Cardiac septum (tissue), 1 donor: ENCODE measurements around the gene TPCN1. TPM values are rescaled to one million over a fixed set of nuclear protein-coding genes. Genes with fewer than 3 reads are reported as not detected.

Experiments
- DNase-seq: peaks from one replicate; pipeline ENCODE4 v3.0.0-alpha.2; 2020; ENCODE audit warnings: low spot score
- intact Hi-C: fragments of 100-400 bp; cut with DNase I; formaldehyde crosslinking; loops from one replicate; pipeline ENCODE4 v1.14.0; 2022
- total RNA-seq: library from RNA; stranded (reverse); fragmentation: NEBNext Ultra II Directional; extraction: Animal tissue kit (Norgen Biotek cat#: 25700); gene quantifications from one replicate; pipeline ENCODE4 v1.2.1, GENCODE V29; 2021
- donor health status: DM: no; HTN: no; CAD: no.

TPCN1 gene
- total RNA-seq, 1 donor from 2014 or later: 77.1 TPM

DNA sequence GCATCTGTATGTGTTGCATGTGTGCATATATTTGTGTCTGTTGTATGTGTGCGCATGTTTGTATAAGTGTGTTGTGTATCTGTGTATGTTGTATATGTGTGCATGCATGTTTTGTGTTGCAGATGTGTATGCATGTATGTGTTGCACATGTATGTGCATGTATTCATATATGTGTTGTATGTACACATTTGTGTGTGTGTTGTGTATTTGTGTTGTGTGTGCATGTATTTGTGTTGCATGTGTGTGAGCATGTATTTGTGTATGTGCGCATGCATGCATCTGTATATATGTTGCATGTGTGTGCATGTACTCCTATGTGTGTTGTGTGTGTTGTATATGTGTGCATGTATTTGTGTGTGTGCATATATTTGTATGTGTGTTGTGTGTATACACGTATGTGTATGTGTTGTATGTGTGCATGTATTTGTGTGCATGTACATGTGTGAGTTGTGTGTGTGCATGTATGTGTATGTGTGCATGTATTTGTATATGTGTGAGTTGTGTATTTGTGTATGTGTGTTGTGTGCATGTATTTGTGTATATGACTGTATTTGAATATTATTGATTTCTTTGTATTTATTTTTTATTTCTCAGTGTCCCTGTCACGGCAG, 96.9 kb downstream of the TPCN1 start:
- intact Hi-C loops: loop anchor here (10.0 kb wide), 1 partner anchor 597 kb away; no protein-coding TSS in a partner anchor

DNA sequence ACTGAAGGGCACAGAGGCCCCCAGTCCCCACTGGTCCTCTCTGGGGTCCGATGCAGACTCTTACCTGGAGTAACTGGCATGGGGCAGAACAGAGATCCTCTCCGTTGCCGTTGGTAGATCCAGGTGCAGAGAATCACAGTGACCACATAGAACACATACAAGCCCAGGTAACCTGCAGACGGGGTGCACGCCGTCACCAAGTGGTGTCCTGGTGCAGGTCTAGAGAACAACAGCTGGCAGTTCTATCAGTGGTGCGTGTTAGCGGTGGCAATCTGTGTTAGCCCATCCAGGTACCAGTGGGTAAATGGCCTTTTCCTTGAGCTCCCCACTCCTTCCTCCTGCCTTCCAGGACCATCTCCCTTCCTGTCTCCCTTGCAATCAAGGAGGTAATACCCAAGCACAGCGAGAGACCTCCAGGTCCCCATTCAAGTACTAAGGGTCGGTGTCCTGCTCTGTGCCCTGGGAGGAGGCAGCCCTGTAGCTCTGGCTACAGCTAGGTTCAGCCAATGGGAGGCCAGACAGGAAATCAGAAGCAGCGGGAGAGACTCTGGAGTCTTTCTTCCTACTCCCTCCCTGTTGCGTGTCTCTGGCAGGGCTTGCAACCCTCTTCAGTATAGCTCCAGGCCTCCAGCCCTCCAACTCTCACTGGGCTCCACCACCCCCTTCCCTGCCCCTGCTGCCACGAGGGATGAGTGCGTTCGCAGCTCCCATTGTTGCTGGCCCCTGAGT, 97.8 kb downstream of the TPCN1 start:
- intact Hi-C loops: loop anchor here (10.0 kb wide), 1 partner anchor 596 kb away; no protein-coding TSS in a partner anchor
- DNase-seq: no peak

More for the DNA sequence above, 96.9 kb downstream of the TPCN1 start:
- DNase-seq: no peak

DNA sequence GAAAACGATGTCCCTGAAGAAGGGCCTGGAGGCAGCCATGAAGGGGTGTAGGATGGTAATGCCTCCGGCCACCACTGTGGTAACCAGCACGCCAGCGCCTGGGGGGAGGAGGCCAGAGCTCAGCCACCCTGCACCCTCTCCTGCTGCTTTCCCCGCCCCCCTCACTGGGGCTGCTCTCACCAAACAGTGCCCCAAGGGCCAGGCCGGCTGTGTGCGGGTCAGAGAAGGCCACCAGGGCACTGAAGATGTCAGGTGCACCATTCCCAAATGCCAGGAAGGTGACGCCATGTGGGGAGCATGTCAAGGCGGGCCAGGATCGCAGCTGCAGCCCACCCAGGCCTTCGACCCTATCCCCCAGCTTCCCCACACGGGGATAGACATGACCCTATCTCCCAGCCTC, 99.1 kb downstream of the TPCN1 start:
- intact Hi-C loops: no loop called here
- DNase-seq: no peak

DNA sequence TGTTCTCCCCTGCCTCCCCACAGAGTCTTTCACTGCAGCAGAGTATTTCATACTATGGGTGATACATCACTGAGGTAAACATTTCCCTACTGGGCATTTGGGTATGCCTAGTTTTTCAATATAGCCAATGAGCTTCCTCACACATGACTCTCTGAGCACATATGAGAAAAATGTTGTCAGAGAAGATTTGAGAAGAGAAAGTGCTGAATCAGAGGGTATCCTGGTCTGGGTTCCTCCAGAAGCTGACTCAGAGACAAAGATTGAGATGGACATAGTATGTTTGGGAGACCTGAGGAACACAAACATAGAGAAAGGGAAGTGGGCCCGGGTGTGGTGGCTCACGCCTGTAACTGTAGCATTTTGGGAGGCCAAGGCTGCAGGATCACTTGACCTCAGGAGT, 101.1 kb downstream of the TPCN1 start:
- DNase-seq: no peak
- intact Hi-C loops: no loop called here

DNA sequence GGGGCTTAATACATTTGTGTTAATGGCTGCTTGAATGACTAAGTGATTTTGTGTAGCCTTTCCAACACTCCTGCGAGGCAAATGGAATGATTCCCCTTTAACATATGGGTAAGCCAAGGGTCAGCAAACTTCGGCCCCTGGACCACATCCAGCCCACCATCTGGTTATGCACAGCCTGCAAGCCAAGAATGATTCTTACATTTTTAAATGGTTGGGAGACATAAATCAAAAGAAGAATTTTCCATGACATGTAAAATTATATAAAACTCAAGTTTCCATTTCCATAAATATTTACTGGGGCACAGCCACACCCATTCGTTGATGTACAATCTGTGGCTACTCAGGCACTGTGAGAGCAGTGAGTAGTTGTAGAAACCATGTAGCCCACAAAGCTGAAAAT, 104.7 kb downstream of the TPCN1 start:
- no peak for DNase-seq
- intact Hi-C loops: no loop called here

DNA sequence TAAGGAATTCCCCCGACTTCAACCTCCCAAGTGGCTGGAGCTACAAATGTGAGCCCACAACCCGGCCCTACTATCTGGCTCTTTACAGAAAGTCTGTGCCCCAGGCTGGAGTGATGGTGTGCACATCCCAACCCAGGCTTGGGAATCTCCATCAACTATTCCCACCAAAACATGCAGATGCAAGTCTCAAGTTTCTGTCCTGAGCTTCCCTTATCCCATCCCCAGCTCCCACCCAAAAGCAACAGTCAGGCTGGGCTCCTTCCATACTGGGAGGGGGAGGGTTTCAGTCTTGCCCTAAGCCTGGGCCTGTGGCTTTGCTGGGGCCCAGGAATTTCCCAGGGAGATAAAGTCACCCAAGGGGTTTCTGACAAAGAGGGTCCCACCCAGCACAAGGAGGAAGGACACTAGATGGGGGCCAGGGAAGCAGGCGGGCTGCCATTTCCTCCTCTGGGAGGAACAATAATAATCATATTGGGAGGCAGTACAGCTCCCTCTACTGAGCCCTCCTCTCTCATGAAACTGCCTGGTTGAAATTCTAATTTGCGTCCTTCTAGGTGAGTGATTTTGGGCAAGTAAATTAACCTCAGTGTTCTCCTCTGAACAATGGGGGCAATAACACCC, 105.6 kb downstream of the TPCN1 start:
- DNase-seq: no peak

DNA sequence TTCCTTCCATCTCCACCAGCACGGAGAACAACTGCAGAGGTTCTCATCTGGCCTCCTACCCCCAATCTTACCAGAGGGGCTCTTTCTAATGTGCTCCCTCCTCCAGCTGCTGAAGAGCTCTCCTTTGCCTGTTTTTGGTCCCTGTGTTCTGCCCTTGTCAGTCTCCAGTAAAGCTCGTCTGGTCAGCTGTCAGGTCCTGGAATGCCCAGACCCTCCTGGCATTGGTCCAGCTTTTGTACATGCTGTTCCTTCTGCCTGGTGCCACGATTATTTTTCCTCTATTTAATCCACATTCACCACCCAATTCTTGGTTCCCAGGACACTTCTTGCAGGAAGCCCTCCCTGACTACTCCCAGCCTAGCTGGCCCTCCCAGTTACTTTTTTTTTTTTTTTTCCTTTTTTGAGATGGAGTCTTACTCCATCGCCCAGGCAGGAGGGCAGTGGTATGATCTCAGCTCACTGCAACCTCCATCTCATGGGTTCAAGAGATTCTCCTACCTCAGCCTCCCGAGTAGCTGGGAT, 107.2 kb downstream of the TPCN1 start:
- intact Hi-C loops: no loop called here
- DNase-seq: no peak

More for the DNA sequence above, 105.6 kb downstream of the TPCN1 start:
- intact Hi-C loops: no loop called here

DNA sequence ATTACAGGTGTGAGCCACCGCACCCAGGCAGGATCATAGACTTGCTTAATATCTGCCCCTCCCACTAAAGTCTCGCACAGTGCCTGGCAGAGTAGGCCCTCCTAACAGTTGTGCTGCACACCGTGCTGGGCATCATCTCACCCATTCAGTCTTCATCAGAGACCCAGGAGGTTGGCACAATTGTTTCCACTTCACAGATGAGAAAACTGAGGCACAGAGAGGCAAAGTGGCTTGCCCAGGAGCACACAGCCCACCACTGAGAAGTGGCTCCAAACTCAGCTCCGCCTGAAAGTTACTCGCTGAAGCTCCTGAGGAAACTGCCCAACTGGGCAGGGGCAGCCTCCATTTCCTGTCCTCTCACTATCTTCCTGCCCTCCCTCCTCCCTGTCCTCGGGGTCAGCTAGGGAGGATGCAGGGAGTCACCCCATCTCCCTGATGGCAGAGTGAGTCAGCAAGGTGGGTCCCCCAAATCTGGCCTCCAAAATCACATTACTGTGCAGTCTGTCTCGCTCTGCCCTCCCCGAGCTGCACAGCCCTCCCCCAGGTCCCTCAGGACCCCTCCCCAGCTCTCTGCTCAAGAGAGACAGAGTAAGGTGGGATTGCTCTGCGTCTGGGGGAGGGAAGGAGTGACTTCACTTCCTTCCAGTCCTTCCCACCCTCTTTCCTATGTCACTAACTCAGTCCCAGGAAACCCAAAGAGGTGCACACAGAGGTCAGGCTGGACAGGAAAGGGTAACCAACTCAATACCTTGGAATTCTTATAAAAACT, 107.9 kb downstream of the TPCN1 start:
- intact Hi-C loops: no loop called here
- DNase-seq: no peak

DNA sequence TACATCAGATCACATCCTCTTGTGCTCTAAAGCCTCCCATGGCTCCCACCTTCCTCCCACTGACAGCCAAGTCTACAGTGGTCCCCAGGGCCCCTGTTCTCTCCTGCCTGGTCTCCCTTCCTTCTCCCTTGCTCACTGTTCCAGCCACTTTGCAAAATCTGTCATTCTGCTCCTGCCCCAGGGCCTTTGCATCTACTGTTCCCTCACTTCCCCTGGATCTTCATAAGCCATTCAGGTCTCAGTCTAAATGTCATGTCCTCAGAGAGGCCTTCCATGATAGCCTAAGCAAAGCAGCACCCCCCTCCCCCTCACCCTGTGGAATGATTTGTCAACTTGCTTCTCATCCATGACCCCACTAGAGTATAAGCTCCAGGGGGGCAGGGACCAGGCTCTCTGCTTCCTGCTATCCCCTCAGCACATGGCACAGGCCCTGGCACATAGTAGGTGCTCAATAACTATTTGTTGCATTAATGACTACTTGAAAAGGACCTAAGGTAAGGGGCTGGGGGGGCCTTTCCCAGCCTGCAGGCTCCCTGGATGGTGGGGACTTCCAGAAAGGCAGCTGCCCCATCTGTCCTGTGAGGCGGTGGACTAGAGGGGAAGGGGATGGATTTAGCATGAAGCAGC, 108.6 kb downstream of the TPCN1 start:
- intact Hi-C loops: no loop called here
- no peak for DNase-seq

DNA sequence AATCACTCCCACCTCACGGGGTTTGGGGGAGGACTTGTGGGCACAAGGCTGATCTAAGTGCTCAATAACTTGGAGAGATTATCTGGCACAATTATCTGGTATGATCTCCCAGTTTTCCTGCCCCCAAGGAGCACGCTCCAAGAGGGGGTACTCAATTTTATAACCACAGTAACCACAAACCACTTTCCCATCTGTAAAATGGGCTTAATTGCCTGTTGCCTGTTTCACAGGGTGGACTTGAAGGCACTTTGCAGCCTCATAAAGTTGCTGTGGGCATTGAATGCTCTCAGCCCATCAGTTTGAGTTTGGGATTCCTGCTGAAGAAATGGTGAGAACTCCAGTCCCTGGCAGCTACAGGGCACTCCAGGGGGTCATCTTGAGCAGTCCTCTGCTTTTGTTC, 109.2 kb downstream of the TPCN1 start:
- DNase-seq: no peak
- intact Hi-C loops: no loop called here

DNA sequence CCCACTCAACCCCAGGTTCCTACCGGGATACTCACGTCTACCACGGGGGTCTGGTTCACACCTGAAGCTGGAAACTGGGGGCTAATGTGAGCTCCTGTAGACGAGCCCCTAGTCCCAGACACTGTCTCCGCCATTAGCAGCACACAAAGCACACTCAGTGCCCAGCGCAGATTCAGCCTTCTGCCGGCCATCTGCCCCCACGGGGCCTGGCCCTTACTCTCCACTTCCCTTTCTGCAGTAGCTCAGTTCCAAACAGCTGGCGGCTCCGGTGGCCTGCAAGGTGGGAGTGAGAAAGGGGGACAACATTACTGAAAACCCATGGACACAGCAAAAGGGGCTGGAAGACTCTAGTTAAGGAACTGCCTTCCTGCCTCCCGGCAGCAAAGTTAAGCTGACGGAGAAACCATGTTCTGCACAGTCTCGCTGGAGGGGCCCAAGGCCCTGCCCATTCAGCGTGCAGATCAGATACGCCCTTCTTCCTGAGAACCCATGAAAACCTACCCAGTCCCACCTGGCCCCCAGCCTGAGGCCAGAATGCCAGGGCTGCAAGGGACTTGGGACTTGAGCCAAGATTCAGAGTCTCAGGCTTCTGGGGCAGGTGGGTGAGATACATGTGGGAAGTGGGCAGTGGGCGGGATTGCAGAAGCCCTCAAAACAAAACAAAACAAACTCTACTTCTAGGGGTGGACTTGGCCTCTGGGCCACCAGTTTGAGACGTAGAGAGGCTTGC, 111.6 kb downstream of the TPCN1 start:
- intact Hi-C loops: no loop called here
- no peak for DNase-seq

DNA sequence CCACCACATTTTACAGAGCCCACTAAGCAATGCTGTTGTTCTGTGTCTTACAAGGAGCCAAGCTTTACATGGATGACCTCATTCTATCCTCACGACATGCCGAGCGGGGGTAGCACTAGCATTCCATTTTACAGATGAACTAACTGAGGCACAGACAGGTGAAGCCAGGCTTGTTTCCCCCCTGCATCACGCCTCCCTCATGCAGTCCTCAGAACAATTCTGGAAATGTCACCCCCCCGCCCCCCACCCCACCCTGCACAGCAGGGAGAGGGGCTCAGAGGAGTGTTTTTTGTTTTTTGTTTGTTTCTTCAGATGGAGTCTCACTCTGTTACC, 112.1 kb downstream of the TPCN1 start:
- no peak for DNase-seq
- intact Hi-C loops: no loop called here

DNA sequence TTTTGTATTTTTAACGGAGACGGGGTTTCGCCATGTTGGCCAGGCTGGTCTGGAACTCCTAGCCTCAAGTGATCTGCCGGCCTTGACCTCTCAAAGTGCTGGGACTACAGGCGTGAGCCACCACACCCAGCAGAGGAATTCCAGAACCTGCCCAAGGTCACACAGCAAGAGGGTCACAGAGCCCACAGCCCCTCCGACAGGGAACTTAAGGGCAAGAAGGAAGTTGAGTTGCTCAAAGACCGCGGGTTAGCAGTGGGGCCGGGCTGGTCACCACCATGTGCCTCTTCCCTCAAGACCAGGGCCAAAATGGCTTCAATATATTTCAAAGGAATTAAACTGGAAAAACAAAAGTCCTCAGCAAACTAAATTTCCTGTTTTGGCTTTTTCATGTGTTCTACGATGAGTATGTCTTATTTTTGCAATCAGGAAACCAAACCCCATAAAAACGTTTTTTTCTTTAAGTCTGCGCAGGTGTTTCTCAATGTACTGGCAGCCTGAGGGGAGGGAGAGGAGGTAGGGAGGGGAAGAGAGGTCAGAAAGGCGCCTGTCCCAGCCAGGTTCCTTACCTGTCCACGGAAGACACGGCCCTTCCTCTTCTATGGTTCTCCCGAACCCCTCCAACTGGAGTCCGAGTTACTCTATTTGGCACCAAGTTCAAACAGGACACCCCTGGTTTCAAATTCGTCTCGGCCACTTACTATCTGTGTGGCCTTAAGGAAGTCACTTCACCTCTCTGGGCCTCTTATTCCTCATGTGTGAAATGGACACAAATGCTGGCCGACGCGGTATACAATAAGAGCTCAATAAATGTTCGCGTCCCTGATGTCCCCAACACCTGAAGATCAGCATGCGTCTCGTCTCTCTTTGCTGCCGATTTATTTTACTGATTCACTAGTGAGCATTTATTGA, 112.9 kb downstream of the TPCN1 start:
- intact Hi-C loops: no loop called here
- peak; percentile 80 for DNase-seq

DNA sequence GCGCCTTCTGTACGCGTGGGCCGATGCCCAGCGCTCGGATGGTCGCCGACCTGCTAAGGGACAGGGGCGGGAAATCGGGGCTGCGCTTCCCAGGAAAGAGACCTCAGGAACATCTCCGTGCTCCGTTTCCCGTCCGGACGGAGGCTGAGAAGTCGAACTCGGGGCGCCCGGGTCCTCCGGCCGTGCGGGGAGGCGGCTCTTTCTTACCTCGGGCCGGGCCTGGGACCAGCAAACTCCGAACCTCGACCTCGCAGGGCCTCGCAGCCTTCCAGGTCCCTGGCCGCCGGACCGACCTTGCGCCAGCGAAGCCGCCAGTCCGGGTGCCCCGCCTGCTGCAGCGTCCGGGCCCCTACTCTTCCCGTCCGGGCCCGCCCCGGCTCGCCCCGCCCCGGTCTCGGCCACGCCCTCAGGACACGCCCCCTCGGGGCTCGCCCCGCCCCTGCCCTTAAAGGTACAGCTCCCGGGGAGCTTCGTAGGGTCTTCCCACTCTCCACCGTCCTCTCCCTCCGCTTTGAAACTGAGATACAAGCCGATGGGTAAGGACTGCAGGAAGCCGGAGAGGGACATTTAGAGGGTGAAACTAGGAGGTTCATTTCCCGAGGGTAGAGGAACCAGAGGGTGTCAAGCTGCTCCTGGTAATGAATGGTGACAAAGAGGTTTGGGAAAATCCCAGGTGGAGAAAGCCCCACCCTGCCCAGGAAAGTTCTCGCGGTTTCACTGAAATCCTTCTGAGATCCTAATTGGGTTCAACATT, 113.7 kb downstream of the TPCN1 start, which contains the start of gene SLC8B1:
Gene SLC8B1, minus strand, starts transcription at position 324 of the 754 bp plus-strand sequence. CDS start 2,231 bp downstream, outside the sequence.
- peak; percentile 97 for DNase-seq
- intact Hi-C loops: loop anchor here (1.0 kb wide), 1 partner anchor 23 kb away; the partner anchor contains the start of gene PLBD2

DNA sequence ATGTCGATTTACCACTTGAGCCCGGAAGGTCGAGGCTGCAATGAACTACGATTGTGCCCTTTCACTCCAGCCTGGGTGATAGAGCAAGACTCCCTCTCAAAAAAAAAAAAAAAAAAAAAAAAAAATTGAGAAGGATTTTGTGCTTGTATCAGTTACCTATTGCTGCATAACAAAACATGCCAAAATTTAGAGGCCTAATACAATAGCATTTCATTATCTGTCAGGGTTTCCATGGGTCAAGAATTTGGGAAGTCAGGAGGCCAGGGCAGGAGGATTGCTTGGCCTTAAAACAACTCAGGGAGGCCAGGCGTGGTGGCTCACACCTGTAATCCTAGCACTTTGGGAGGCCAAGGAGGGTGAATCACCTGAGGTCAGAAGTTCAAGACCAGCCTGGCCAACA, 118.3 kb downstream of the TPCN1 start:
- intact Hi-C loops: no loop called here
- no peak for DNase-seq

DNA sequence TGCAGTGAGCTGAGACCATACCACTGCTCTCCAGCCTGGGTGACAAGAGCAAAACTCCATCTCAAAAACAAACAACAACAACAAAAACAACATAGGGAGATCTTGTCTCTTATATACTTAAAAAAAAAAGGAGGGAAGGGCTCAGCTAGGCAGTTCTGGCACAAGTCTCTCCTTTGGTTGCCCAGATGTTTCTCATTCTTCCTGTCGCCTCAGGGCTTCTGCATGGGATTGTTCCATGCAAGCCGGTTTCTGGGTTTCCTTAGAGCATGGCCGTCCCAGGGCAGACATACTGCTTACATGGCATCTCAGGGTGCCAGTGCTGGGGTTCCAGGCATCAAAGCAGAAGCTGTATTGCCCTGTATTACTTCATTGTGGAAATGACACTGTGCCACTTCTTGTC, 118.8 kb downstream of the TPCN1 start:
- DNase-seq: no peak
- intact Hi-C loops: no loop called here

DNA sequence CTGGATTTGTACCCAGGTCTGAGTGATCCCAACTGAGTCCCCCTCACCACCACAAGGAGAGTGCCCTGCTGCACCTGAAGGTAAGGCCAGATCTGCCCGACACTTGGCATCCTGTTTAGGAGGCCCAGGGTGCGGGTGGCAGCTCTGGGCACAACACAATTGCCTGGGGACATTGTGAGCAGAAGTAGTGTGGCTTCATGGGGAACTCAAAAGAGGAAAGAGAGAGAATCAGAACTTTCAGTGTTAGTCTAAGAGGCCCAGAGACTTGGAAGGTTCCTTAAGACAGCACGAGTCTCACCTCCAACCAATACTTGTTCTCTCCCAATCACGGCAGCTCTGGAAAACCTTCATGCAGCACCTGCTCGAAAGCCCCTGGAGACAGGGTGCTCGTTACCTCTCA, 120.3 kb downstream of the TPCN1 start:
- no peak for DNase-seq
- intact Hi-C loops: no loop called here
